K562 (cell line): ENCODE data around the gene BBC3.

ENCODE experiments used
- BRD4 ChIP-seq: fragments of 200-600 bp; sonication (generic); IDR thresholded peaks from 2 replicates; pipeline ENCODE4 v1.6.1; 2017; ENCODE audit warnings: inconsistent platforms
- EP300 ChIP-seq: IDR thresholded peaks from 2 replicates; pipeline ENCODE4 v1.6.1; 2012; ENCODE audit warnings: low read length, improper control_type of control experiment
- KDM5B ChIP-seq: fragments of 200-600 bp; sonication (generic); IDR thresholded peaks from 2 replicates; pipeline ENCODE4 v1.6.1; 2012; ENCODE audit warnings: low read depth, mild to moderate bottlenecking, moderate library complexity, low read length, control low read depth, inconsistent platforms; ENCODE audit not compliant: insufficient replicate concordance
- POLR2A ChIP-seq: fragments of 450-650 bp; conservative IDR thresholded peaks from 2 replicates; pipeline ENCODE4 v1.6.1; 2016
- SIN3A ChIP-seq, 2 experiments: fragments of 150-350 bp in 1 of 2; IDR thresholded peaks; 2 replicates each; pipeline ENCODE4 v1.6.1; 2011 to 2016; ENCODE audit warnings: borderline replicate concordance in 2 of 2, low read depth in 2 of 2, low read length in 2 of 2, mild to moderate bottlenecking in 2 of 2, moderate library complexity in 2 of 2; ENCODE audit not compliant: control insufficient read depth in 1 of 2
- SMARCE1 ChIP-seq: fragments of 450-650 bp; IDR thresholded peaks from 2 replicates; pipeline ENCODE4 v1.7.1; 2016; ENCODE audit warnings: mild to moderate bottlenecking
- SPI1 ChIP-seq: IDR thresholded peaks from 2 replicates; pipeline ENCODE4 v1.6.1; 2011; ENCODE audit warnings: low read depth, low read length, control low read depth, borderline replicate concordance
- SREBF1 ChIP-seq: fragments of 150-350 bp; IDR thresholded peaks from 2 replicates; pipeline ENCODE4 v1.6.1; 2014; ENCODE audit warnings: antibody characterized with exemption, low read depth, low read length, borderline replicate concordance
- ZC3H4 ChIP-seq: sonication (generic); formaldehyde crosslinking; IDR thresholded peaks from 2 replicates; pipeline ENCODE4 v1.9.0; 2021; ENCODE audit warnings: missing genetic modification reagents, borderline replicate concordance
- ZNF3 ChIP-seq: fragments of 250-450 bp; sonication (Bioruptor Pico); IDR thresholded peaks from 2 replicates; pipeline ENCODE4 v1.5.0; 2021; ENCODE audit warnings: mild to moderate bottlenecking, moderate library complexity
- TF ChIP-seq, protein P1 (sequence below): sonication (generic); formaldehyde crosslinking; IDR thresholded peaks from 2 replicates; pipeline ENCODE4 v1.9.0; 2022; ENCODE audit warnings: mild to moderate bottlenecking, missing genetic modification reagents

DNA sequence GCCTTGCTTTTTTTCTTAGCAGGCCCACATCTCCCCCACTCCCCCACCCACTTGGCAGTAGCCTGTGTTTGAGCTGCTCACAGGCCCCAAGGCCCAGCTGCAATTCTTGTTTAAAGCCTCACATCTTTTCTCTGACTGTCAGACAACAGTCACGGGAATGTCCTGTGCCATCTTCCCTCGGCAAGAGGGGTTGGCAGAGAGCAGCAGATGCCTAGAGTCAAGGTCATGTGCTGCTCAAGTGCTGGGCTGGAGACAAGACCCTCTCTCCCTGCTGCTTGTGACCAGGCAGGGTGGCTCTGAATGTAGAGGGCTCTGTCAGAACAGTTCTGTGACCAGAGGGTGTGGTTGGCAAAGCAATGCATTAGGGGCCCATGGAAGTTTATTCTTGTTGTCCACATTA is 47.4 kb downstream of the BBC3 start:
- TF ChIP-seq SIN3A (IDR thresholded peaks at IDR 0.05; ENCODE audit: borderline replicate concordance in 2 of 2, control insufficient read depth in 1 of 2, low read depth in 2 of 2, low read length in 2 of 2) (no peak), ZC3H4 (CRISPR knock-in tag) (no peak), KDM5B (no peak), SREBF1 (no peak), BRD4 (no peak), EP300 (no peak), SPI1 (no peak), SMARCE1 (no peak), POLR2A (no peak), ZNF3 (CRISPR knock-in tag) (no peak)
- TF ChIP-seq, protein P1, sequence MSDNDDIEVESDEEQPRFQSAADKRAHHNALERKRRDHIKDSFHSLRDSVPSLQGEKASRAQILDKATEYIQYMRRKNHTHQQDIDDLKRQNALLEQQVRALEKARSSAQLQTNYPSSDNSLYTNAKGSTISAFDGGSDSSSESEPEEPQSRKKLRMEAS (CRISPR knock-in tag), result no peak
